ENCODE measurements around the gene ADGRD1. TPM values are rescaled to one million over a fixed set of nuclear protein-coding genes. Genes with fewer than 3 reads are reported as not detected.

Gene ADGRD1
- total RNA-seq, 2 experiments from 2014 or later, result 0.27 to 0.65 TPM

DNA sequence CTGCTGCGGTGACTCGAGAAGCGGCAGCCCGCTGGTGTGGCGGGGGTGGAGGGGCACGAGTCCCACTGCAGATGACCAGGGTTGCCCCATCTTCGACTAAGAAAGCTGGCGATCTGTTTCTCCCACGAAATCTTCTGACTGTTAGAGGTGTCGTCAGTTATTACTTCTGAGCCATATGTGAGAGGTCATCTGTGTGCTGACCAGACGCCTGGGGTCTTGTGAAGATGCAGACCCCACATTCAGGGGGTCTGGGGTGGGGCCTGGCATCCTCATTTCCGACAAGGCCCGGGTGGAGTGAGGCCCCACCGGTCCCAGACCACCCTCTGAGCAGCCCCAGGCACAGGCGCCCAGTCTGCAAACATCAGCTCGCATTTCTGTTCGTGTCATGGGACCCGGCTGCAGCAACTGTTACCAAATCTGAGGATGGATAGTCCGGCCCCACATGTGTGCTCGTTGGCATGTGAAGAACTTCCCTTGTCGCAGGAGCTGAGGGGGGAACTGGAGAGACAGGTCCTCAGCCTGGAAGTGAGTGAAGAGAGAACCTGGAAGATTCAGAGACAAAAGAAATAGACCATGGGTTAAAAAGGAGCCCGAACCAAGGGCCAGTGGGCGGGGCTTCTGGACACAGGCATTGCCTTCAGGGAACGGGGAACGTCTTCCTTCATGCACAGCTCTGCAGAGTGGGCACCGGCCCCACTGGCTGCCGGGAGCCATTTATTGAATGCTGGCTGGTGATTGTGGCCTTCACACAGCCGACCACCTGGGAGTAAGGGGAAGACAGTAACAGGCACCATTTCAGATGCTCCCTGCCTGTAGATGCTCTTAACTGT, 135.2 kb downstream of the ADGRD1 start:
- no peaks in the 10 kb centered on the region for H3K9me3 Mint-ChIP-seq
- H3K4me1 Mint-ChIP-seq (ENCODE audit: low read depth), result peaks cover 24% of the 10 kb centered on the region
- TF ChIP-seq CTCF (IDR thresholded peaks at IDR 0.05), result no peak
- H3K27ac Mint-ChIP-seq, result no peak overlapping the region
- ATAC-seq, result no peak
- no peaks in the 10 kb centered on the region for H3K36me3 Mint-ChIP-seq (ENCODE audit: low read depth)
- H3K27me3 Mint-ChIP-seq, result peaks cover 2% of the 10 kb centered on the region
- no peak for DNase-seq
- intact Hi-C loops (cut with micrococcal nuclease), result no loop called here
- H3K4me3 Mint-ChIP-seq, result no peak overlapping the region
- ChIA-PET CTCF (interaction anchor here (1.9 kb wide), 1 partner anchor 16 kb away, joined by 7 read pairs; no protein-coding TSS in a partner anchor), POLR2A (no interaction called here)

DNA sequence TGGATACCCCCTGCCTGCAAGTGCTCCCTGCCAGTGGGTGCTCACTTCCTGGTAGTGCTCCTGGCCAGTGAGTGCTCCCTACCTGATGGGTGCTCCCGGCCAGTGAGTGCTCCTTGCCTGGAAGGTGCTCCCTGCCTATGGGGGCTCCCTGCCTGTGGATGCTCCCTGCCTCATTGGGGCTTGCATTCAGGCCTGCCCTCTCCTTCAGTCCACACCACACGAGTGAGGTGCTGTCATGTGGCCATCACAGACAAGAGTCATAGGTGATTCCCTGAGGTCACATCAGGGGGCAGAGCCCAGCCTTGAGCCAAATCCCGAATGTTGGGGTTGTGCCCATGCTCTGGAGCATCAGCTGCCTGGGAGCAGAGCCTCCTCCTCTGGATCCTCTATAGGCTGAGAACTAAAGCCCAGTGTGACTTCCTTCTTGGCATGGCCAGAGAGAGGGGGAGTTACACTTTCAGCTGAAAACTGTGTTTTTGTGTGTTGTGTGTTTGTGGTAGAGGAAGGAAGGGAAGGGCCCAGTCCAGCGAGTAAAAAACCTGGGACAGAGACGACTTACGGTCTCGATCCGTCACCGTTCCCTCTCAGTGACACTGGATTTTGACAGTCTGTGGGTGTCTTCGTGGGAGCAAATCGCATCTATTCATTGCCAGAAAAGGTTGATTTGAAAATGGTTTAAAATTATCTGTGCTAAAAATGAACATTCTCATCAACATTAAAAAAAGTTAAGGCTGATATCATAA, 136.0 kb downstream of the ADGRD1 start:
- Mint-ChIP-seq H3K27me3 (peaks cover 4% of the 10 kb centered on the region), H3K4me1 (ENCODE audit: low read depth) (peaks cover 24% of the 10 kb centered on the region), H3K4me3 (no peak overlapping the region), H3K36me3 (ENCODE audit: low read depth) (no peaks in the 10 kb centered on the region), H3K27ac (no peak overlapping the region), H3K9me3 (no peaks in the 10 kb centered on the region)
- DNase-seq (no peak), ATAC-seq (no peak)
- CTCF ChIA-PET, result interaction anchor here (1.9 kb wide), 1 partner anchor 15 kb away, joined by 7 read pairs; no protein-coding TSS in a partner anchor
- POLR2A ChIA-PET, result no interaction called here
- no peak for TF ChIP-seq CTCF (IDR thresholded peaks at IDR 0.05)
- intact Hi-C loops (cut with micrococcal nuclease), result no loop called here

DNA sequence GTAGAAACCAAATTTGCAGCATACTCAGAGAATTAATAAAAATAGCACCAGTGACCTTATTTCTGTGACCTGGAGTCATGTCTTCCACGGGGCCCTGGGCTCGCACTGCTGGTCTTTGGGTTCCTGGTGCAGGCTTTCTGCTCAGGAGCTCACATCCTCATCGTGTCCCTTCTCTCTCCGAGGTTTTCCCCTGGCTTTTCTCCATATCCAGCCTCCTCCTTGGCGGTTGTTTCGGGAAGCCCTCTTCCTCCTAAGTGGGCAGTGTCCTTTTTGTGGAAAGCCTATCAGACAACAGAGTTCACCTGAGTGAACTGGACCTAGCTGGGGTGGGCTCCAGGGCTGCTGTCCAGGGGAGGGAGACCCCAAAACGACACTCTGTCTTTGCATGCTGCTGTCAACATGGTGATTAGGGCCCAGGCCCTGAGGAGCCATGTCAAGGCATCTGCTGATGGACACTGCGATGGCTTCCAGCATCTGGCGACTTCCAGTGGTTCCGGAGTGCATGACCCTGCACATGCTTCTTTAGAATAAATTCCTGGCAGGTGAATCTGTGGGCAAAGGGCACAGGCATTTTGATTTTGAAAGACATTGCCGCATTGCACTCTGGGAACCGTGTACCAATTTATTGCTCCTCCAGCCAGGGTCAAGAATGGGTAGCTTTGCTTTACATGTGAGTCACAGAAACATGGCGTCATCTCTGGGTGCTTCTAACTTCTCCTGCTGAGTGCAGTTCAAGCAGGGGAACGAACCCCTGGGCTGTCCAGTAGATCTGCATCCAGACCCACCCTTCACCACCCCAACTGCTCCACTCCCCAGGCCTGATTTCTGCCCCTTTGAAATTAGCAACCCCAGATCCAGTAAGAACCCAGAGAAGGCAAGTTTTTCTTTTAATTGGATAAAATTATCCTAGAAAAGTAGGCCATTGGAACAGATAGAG, 136.8 kb downstream of the ADGRD1 start:
- H3K4me1 Mint-ChIP-seq (ENCODE audit: low read depth), result peaks cover 24% of the 10 kb centered on the region
- peaks cover 5% of the 10 kb centered on the region for H3K27me3 Mint-ChIP-seq
- ATAC-seq (no peak), DNase-seq (no peak)
- CTCF ChIA-PET, result interaction anchor here (1.9 kb wide), 1 partner anchor 14 kb away, joined by 7 read pairs; no protein-coding TSS in a partner anchor
- no peaks in the 10 kb centered on the region for H3K36me3 Mint-ChIP-seq (ENCODE audit: low read depth)
- no peak overlapping the region for H3K27ac Mint-ChIP-seq
- no peak overlapping the region for H3K4me3 Mint-ChIP-seq
- no peak for TF ChIP-seq CTCF (IDR thresholded peaks at IDR 0.05)
- POLR2A ChIA-PET, result no interaction called here
- intact Hi-C loops (cut with micrococcal nuclease), result no loop called here
- H3K9me3 Mint-ChIP-seq, result no peaks in the 10 kb centered on the region

DNA sequence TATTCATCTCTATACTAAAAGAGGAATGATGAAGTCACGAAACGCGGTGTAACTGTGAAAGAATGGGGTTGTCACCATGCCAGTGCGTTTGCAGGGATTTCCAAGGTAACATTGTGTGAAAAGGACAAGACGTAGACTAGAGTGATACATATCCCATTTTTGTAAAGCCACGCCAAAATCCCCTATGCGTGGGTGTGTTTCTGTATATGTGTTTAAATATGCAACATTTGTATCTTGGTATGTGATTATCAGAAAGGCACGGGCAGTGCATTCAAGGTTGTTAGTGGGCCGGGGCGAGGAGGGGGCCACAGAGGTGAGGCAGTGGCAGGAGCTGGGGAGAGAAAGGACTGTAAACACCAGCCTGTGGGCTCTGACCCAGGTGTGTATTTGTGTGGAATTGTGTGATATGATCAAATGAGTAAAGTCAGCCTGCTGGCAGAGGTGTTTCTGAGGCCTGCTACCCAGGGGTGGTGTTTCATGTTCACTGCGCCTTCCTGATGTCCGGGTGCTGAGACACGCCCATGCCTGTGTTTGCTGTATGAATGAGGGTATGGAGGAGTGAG, 137.8 kb downstream of the ADGRD1 start:
- no peak for TF ChIP-seq CTCF (IDR thresholded peaks at IDR 0.05)
- ChIA-PET POLR2A (no interaction called here), CTCF (interaction anchor here (1.9 to 2.8 kb wide), 2 partner anchors 13 to 14 kb away, joined by 7 to 29 read pairs; no protein-coding TSS in a partner anchor)
- Mint-ChIP-seq H3K4me3 (peak overlapping the region; percentile 22), H3K27me3 (peaks cover 7% of the 10 kb centered on the region), H3K9me3 (no peaks in the 10 kb centered on the region), H3K27ac (peak overlapping the region; percentile 82), H3K4me1 (ENCODE audit: low read depth) (peaks cover 24% of the 10 kb centered on the region), H3K36me3 (ENCODE audit: low read depth) (no peaks in the 10 kb centered on the region)
- ATAC-seq (peak; percentile 50), DNase-seq (peak; percentile 90)
- intact Hi-C loops (cut with micrococcal nuclease), result no loop called here
